ENCODE data around the gene FOSL2.

The FOSL2 gene

GRCh38 chr2:28347193-28347592 is 45.5 kb upstream of the FOSL2 start:
- Histone ChIP-seq H2AFZ (ENCODE audit: low read length) (no peak overlapping the region), H3K9me3 (replicated peaks; ENCODE audit: insufficient read depth, low read length) (no peaks in the 10 kb centered on the region), H3K4me3 (ENCODE audit: low read length) (no peak overlapping the region), H3K27me3 (replicated peaks; ENCODE audit: insufficient read depth, low read length) (no peaks in the 10 kb centered on the region), H3K9me2 (replicated peaks; ENCODE audit: insufficient read depth, low read length) (no peaks in the 10 kb centered on the region), H3K9ac (ENCODE audit: low read length) (no peak overlapping the region), H4K20me1 (ENCODE audit: insufficient read depth, low read length) (no peaks in the 10 kb centered on the region), H3K4me1 (ENCODE audit: low read length) (no peaks in the 10 kb centered on the region), H3K4me2 (ENCODE audit: low read depth, low read length) (no peak overlapping the region), H3K27ac (ENCODE audit: low read length) (no peak overlapping the region), H3F3A (ENCODE audit: insufficient read depth, low read length) (no peaks in the 10 kb centered on the region), H3K79me2 (ENCODE audit: low read length) (no peaks in the 10 kb centered on the region), H3K36me3 (replicated peaks; ENCODE audit: insufficient read depth, low read length) (no peaks in the 10 kb centered on the region)
- no peak for DNase-seq
- TF ChIP-seq CTCF (IDR thresholded peaks at IDR 0.05; ENCODE audit: low read length) = no peak
- no peak for TF ChIP-seq EZH2phosphoT487 (IDR thresholded peaks at IDR 0.05; ENCODE audit: low read length)
- no peak for TF ChIP-seq EZH2 (optimal IDR thresholded peaks at IDR 0.05; ENCODE audit: low read depth, low read length)

- TF ChIP-seq EZH2 (optimal IDR thresholded peaks at IDR 0.05; ENCODE audit: low read depth, low read length) = no peak
- no peak for TF ChIP-seq CTCF (IDR thresholded peaks at IDR 0.05; ENCODE audit: low read length)
- no peak for TF ChIP-seq EZH2phosphoT487 (IDR thresholded peaks at IDR 0.05; ENCODE audit: low read length)
- H3K27ac ChIP-seq (ENCODE audit: low read length) = no peak overlapping the region
- no peak overlapping the region for H3K9ac ChIP-seq (ENCODE audit: low read length)
- no peaks in the 10 kb centered on the region for H3K9me3 ChIP-seq (replicated peaks; ENCODE audit: insufficient read depth, low read length)
- H3F3A ChIP-seq (ENCODE audit: insufficient read depth, low read length) = no peaks in the 10 kb centered on the region
- no peaks in the 10 kb centered on the region for H4K20me1 ChIP-seq (ENCODE audit: insufficient read depth, low read length)
- no peaks in the 10 kb centered on the region for H3K36me3 ChIP-seq (replicated peaks; ENCODE audit: insufficient read depth, low read length)
- H3K4me1 ChIP-seq (ENCODE audit: low read length) = no peaks in the 10 kb centered on the region
- H3K4me2 ChIP-seq (ENCODE audit: low read depth, low read length) = no peak overlapping the region
- no peaks in the 10 kb centered on the region for H3K27me3 ChIP-seq (replicated peaks; ENCODE audit: insufficient read depth, low read length)
- H3K4me3 ChIP-seq (ENCODE audit: low read length) = no peak overlapping the region
- H2AFZ ChIP-seq (ENCODE audit: low read length) = no peak overlapping the region
- no peaks in the 10 kb centered on the region for H3K9me2 ChIP-seq (replicated peaks; ENCODE audit: insufficient read depth, low read length)
- H3K79me2 ChIP-seq (ENCODE audit: low read length) = no peaks in the 10 kb centered on the region
- no peak for DNase-seq
Measured at GRCh38 chr2:28347596-28347995, 45.1 kb upstream of the FOSL2 start.

GRCh38 chr2:28348149-28348567 is 44.5 kb upstream of the FOSL2 start:
- H3K9me2 ChIP-seq (replicated peaks; ENCODE audit: insufficient read depth, low read length) = no peaks in the 10 kb centered on the region
- no peak overlapping the region for H3K4me2 ChIP-seq (ENCODE audit: low read depth, low read length)
- TF ChIP-seq EZH2 (optimal IDR thresholded peaks at IDR 0.05; ENCODE audit: low read depth, low read length) = no peak
- TF ChIP-seq EZH2phosphoT487 (IDR thresholded peaks at IDR 0.05; ENCODE audit: low read length) = no peak
- no peak for TF ChIP-seq CTCF (IDR thresholded peaks at IDR 0.05; ENCODE audit: low read length)
- H4K20me1 ChIP-seq (ENCODE audit: insufficient read depth, low read length) = no peaks in the 10 kb centered on the region
- H3K79me2 ChIP-seq (ENCODE audit: low read length) = no peaks in the 10 kb centered on the region
- no peak overlapping the region for H3K4me3 ChIP-seq (ENCODE audit: low read length)
- no peak overlapping the region for H2AFZ ChIP-seq (ENCODE audit: low read length)
- H3K27ac ChIP-seq (ENCODE audit: low read length) = no peak overlapping the region
- DNase-seq = no peak
- H3K4me1 ChIP-seq (ENCODE audit: low read length) = no peaks in the 10 kb centered on the region
- no peak overlapping the region for H3K9ac ChIP-seq (ENCODE audit: low read length)
- no peaks in the 10 kb centered on the region for H3K36me3 ChIP-seq (replicated peaks; ENCODE audit: insufficient read depth, low read length)
- no peaks in the 10 kb centered on the region for H3F3A ChIP-seq (ENCODE audit: insufficient read depth, low read length)
- H3K9me3 ChIP-seq (replicated peaks; ENCODE audit: insufficient read depth, low read length) = no peaks in the 10 kb centered on the region
- H3K27me3 ChIP-seq (replicated peaks; ENCODE audit: insufficient read depth, low read length) = no peaks in the 10 kb centered on the region
